HepG2 (cell line): ENCODE data around the gene CDK8. TPM values are rescaled to one million over a fixed set of nuclear protein-coding genes. Genes with fewer than 3 reads are reported as not detected.

Experiments used
- ARHGAP35 ChIP-seq: sonication (generic); formaldehyde crosslinking; IDR thresholded peaks from 2 replicates; pipeline ENCODE4 v1.9.0; 2022; ENCODE audit warnings: mild to moderate bottlenecking, inconsistent platforms, moderate library complexity, missing genetic modification reagents, borderline replicate concordance
- BRCA1 ChIP-seq: sonication (generic); formaldehyde crosslinking; IDR thresholded peaks from 2 replicates; pipeline ENCODE4 v1.4.0; 2020; ENCODE audit warnings: missing genetic modification reagents
- CCDC6 ChIP-seq: sonication (generic); formaldehyde crosslinking; IDR thresholded peaks from 2 replicates; pipeline ENCODE4 v1.8.1; 2022; ENCODE audit warnings: mild to moderate bottlenecking, missing genetic modification reagents, moderate library complexity
- ERF ChIP-seq: IDR thresholded peaks from 2 replicates; pipeline ENCODE4 v1.6.1; 2018; ENCODE audit warnings: missing biosample characterization, missing genetic modification reagents
- EZH2 ChIP-seq: conservative IDR thresholded peaks from 2 replicates; pipeline ENCODE4 v1.6.1; 2012; ENCODE audit warnings: mild to moderate bottlenecking, low read depth, low read length, moderate library complexity
- HMGA1 ChIP-seq: sonication (generic); formaldehyde crosslinking; conservative IDR thresholded peaks from 2 replicates; pipeline ENCODE4 v1.4.0; 2020; ENCODE audit warnings: missing genetic modification reagents
- KDM5B ChIP-seq: sonication (generic); formaldehyde crosslinking; IDR thresholded peaks from 2 replicates; pipeline ENCODE4 v1.4.0; 2020; ENCODE audit warnings: missing genetic modification reagents, mild to moderate bottlenecking, borderline replicate concordance
- MEIS2 ChIP-seq: sonication (generic); formaldehyde crosslinking; IDR thresholded peaks from 2 replicates; pipeline ENCODE4 v1.9.0; 2021; ENCODE audit warnings: mild to moderate bottlenecking, missing genetic modification reagents
- MLX ChIP-seq: IDR thresholded peaks from 2 replicates; pipeline ENCODE4 v1.6.1; 2016
- RFXAP ChIP-seq: sonication (generic); formaldehyde crosslinking; IDR thresholded peaks from 2 replicates; pipeline ENCODE4 v1.4.0; 2020; ENCODE audit warnings: missing genetic modification reagents, borderline replicate concordance
- SCMH1 ChIP-seq: sonication (generic); formaldehyde crosslinking; IDR thresholded peaks from 2 replicates; pipeline ENCODE4 v1.9.0; 2021; ENCODE audit warnings: missing genetic modification reagents, mild to moderate bottlenecking, borderline replicate concordance
- ZBTB25 ChIP-seq: IDR thresholded peaks from 2 replicates; pipeline ENCODE4 v1.6.1; 2018; ENCODE audit warnings: missing genetic modification reagents
- ZNF10 ChIP-seq: sonication (generic); formaldehyde crosslinking; IDR thresholded peaks from 2 replicates; pipeline ENCODE4 v1.4.0; 2020; ENCODE audit warnings: mild to moderate bottlenecking, low read depth, missing genetic modification reagents, borderline replicate concordance
- ZNF160 ChIP-seq: sonication (generic); formaldehyde crosslinking; IDR thresholded peaks from 2 replicates; pipeline ENCODE4 v1.8.0; 2022; ENCODE audit warnings: mild to moderate bottlenecking, inconsistent platforms, missing genetic modification reagents
- ZNF180 ChIP-seq: sonication (generic); formaldehyde crosslinking; IDR thresholded peaks from 2 replicates; pipeline ENCODE4 v1.4.0; 2020; ENCODE audit warnings: low read depth, missing genetic modification reagents, borderline replicate concordance
- ZNF235 ChIP-seq: sonication (generic); formaldehyde crosslinking; IDR thresholded peaks from 2 replicates; pipeline ENCODE4 v1.8.1; 2023; ENCODE audit warnings: mild to moderate bottlenecking, missing genetic modification reagents, borderline replicate concordance
- ZNF530 ChIP-seq: sonication (generic); formaldehyde crosslinking; IDR thresholded peaks from 2 replicates; pipeline ENCODE4 v1.5.0; 2020; ENCODE audit warnings: low read depth, mild to moderate bottlenecking, missing genetic modification reagents
- ZNF616 ChIP-seq: sonication (generic); formaldehyde crosslinking; IDR thresholded peaks from 2 replicates; pipeline ENCODE4 v1.5.0; 2020; ENCODE audit warnings: low read depth, mild to moderate bottlenecking, missing genetic modification reagents
- ZNF780A ChIP-seq: sonication (generic); formaldehyde crosslinking; IDR thresholded peaks from 2 replicates; pipeline ENCODE4 v1.8.0; 2022; ENCODE audit warnings: mild to moderate bottlenecking, missing genetic modification reagents, moderate library complexity
- polyA plus RNA-seq, 8 experiments: library from polyadenylated mRNA; depleted of rRNA in 3 of 8; stranded (reverse) in 7 of 8; unstranded in 1 of 8; fragments of >200 nt; fragmentation: Illumina TruSeq in 4 of 8; extraction: Trizol in 4 of 8; gene quantifications; 2 replicates each; pipeline versions ENCODE4 v1.2.1 to v1.2.3, GENCODE V29; 2011 to 2016; ENCODE audit warnings: low read depth in 4 of 8, missing spikeins in 1 of 8, mixed read lengths in 1 of 8; ENCODE audit not compliant: insufficient read depth in 1 of 8
- total RNA-seq, 5 experiments: library from RNA; depleted of rRNA; stranded (reverse); fragments of >200 nt; fragmentation: Illumina TruSeq; extraction: Trizol; gene quantifications; 2 replicates each; pipeline ENCODE4 v1.2.3, GENCODE V29; 2016; ENCODE audit warnings: low read depth in 1 of 5
- TF ChIP-seq, protein P1 (sequence below): sonication (generic); formaldehyde crosslinking; IDR thresholded peaks from one replicate; pipeline ENCODE4 v1.5.1; 2020; ENCODE audit warnings: mild to moderate bottlenecking, missing genetic modification reagents; ENCODE audit errors: not compliant biosample characterization

CDK8 gene
- total and polyA plus RNA-seq, 2 of the 13 experiments (the other 11 are each of a cell fraction or from before 2014, with no cell fraction given) = 15.8 to 16.4 TPM

- TF ChIP-seq ZNF10 (CRISPR knock-in tag) = no peak
- no peak for TF ChIP-seq MEIS2 (CRISPR knock-in tag)
- no peak for TF ChIP-seq HMGA1 (CRISPR knock-in tag)
- TF ChIP-seq CCDC6 = no peak
- no peak for TF ChIP-seq ZNF180 (CRISPR knock-in tag)
- TF ChIP-seq ZNF616 (CRISPR knock-in tag) = no peak
- TF ChIP-seq, protein P1, sequence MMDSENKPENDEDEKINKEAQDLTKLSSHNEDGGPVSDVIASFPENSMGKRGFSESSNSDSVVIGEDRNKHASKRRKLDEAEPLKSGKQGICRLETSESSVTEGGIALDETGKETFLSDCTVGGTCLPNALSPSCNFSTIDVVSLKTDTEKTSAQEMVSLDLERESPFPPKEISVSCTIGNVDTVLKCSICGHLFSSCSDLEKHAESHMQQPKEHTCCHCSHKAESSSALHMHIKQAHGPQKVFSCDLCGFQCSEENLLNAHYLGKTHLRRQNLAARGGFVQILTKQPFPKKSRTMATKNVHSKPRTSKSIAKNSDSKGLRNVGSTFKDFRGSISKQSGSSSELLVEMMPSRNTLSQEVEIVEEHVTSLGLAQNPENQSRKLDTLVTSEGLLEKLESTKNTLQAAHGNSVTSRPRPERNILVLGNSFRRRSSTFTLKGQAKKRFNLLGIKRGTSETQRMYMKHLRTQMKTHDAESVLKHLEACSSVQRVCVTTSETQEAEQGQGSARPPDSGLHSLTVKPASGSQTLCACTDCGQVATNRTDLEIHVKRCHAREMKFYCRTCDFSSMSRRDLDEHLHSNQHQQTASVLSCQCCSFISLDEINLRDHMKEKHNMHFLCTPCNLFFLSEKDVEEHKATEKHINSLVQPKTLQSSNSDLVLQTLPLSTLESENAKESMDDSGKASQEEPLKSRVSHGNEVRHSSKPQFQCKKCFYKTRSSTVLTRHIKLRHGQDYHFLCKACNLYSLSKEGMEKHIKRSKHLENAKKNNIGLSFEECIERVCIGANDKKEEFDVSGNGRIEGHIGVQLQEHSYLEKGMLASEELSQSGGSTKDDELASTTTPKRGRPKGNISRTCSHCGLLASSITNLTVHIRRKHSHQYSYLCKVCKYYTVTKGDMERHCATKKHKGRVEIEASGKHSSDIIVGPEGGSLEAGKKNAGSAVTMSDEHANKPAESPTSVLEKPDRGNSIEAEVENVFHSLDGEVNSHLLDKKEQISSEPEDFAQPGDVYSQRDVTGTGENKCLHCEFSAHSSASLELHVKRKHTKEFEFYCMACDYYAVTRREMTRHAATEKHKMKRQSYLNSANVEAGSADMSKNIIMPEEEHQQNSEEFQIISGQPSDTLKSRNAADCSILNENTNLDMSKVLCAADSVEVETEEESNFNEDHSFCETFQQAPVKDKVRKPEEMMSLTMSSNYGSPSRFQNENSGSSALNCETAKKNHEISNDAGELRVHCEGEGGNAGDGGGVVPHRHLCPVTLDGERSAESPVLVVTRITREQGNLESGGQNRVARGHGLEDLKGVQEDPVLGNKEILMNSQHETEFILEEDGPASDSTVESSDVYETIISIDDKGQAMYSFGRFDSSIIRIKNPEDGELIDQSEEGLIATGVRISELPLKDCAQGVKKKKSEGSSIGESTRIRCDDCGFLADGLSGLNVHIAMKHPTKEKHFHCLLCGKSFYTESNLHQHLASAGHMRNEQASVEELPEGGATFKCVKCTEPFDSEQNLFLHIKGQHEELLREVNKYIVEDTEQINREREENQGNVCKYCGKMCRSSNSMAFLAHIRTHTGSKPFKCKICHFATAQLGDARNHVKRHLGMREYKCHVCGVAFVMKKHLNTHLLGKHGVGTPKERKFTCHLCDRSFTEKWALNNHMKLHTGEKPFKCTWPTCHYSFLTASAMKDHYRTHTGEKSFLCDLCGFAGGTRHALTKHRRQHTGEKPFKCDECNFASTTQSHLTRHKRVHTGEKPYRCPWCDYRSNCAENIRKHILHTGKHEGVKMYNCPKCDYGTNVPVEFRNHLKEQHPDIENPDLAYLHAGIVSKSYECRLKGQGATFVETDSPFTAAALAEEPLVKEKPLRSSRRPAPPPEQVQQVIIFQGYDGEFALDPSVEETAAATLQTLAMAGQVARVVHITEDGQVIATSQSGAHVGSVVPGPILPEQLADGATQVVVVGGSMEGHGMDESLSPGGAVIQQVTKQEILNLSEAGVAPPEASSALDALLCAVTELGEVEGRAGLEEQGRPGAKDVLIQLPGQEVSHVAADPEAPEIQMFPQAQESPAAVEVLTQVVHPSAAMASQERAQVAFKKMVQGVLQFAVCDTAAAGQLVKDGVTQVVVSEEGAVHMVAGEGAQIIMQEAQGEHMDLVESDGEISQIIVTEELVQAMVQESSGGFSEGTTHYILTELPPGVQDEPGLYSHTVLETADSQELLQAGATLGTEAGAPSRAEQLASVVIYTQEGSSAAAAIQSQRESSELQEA (CRISPR knock-in tag) = no peak
- no peak for TF ChIP-seq ZNF160
- no peak for TF ChIP-seq ZNF530 (CRISPR knock-in tag)
- no peak for TF ChIP-seq ARHGAP35 (CRISPR knock-in tag)
- 0 out of 2 replicates have a peak, but pooled peaks have one; percentile 20 for TF ChIP-seq ZBTB25 (CRISPR knock-in tag)
- no peak for TF ChIP-seq SCMH1
- TF ChIP-seq KDM5B (CRISPR knock-in tag) = peak; percentile 30; the same call in 1 of the 2 replicates
- 0 out of 2 replicates have a peak, but pooled peaks have one; percentile 52 for TF ChIP-seq RFXAP
- no peak for TF ChIP-seq ZNF780A
- peak; percentile 31; the same call in 1 of the 2 replicates for TF ChIP-seq ERF (CRISPR knock-in tag)
- TF ChIP-seq MLX = no peak
- no peak for TF ChIP-seq EZH2
- TF ChIP-seq ZNF235 (CRISPR knock-in tag) = no peak
- no peak for TF ChIP-seq BRCA1
Measured at GRCh38 chr13:26253787-26254582, at the start of gene CDK8 (continued).
